Amniotic stem cell (primary cell): ENCODE measurements around the gene GART.

ENCODE experiments used
- DNase-seq: peaks from one replicate; lab custom pipeline; 2025; lab: John Stamatoyannopoulos, UW

GART gene

GRCh38 chr21:33461538-33462250, 80.2 kb downstream of the GART start:
- DNase-seq = no peak

- no peak for DNase-seq
Observed at GRCh38 chr21:33458861-33459260, 83.1 kb downstream of the GART start.

- no peak for DNase-seq
Observed at GRCh38 chr21:33455686-33456446, 86.1 kb downstream of the GART start.
